ENCODE data around the gene SLC6A1.
"Not testable (repeated sequence)": the region's sequence is repeated elsewhere in the genome, so short reads cannot be mapped to it uniquely, and the experiment has no call there.

The SLC6A1 gene

DNA sequence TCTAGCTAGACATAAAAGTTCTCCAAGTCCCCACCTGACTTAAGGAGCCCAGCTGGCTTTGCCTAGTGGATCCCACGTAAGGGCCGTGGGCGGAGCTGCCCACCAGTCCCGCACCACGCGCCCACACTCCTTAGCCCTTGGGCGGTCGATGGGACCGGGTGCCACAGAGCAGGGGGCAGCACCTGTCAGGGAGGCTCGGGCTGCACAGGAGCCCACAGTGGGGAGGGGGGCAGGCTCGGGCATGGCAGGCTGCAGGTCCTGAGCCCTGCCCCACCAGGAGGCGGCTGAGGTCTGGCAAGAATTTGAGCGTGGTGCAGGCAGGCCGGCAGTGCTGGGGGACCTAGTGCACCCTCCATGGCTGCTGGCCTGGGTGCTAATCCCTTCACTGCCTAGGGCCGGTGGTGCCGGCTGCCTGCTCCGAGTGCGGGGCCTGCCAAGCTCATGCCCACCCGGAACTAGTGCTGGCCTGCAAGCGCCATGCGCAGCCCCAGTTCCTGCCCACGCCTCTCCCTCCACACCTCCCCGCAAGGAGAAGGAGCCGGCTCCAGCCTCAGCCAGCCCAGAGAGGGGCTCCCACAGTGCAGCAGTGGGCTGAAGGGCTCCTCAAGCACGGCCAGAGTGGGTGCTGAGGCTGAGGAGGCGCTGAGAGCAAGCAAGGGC lies 78.7 kb downstream of the SLC6A1 start:
- H3K27ac ChIP-seq: no peak overlapping the region
- no peak for TF ChIP-seq CTCF (conservative IDR thresholded peaks at IDR 0.05)

GRCh38 chr3:11072631-11073030 lies 80.1 kb downstream of the SLC6A1 start:
- no peak overlapping the region for H3K27ac ChIP-seq
- no peak for TF ChIP-seq CTCF (conservative IDR thresholded peaks at IDR 0.05)

- no peak for TF ChIP-seq CTCF (conservative IDR thresholded peaks at IDR 0.05)
- no peak overlapping the region for H3K27ac ChIP-seq
These were observed 81.5 kb downstream of the SLC6A1 start for GRCh38 chr3:11074011-11074410.

DNA sequence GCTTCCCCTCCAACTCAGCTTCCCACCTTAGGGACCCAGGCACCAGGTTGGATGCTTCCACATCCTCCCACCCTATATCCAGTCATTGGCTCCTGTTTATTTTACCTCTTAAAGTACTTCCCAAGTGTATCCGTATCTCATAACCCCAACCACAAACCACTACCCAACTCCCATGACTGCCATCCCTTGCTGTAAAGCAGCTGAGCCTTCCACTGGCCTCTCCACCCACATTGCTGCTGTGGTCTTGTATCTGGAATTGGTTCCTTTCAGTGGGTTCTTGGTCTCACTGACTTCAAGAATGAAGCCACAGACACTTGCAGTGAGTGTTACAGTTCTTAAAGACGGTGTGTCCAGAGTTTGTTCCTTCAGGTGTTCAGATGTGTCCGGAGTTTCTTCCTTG lies 81.9 kb downstream of the SLC6A1 start:
- H3K27ac ChIP-seq: no peak overlapping the region
- TF ChIP-seq CTCF (conservative IDR thresholded peaks at IDR 0.05): no peak

DNA sequence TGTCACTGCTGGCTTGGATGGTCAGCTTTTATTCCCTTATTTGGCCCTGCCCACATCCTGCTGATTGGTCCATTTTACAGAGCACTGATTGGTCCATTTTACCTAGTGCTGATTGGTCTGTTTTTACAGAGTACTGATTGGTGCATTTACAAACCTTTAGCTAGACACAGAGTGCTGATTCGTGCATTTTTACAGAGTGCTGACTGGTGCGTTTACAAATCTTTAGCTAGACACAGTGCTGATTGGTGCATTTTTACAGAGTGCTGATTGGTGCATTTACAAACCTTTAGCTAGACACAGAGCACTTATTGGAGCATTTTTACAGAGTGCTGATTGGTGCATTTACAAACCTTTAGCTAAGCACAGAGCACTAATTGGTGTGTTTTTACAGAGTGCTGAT lies 82.6 kb downstream of the SLC6A1 start:
- not testable (repeated sequence) for H3K27ac ChIP-seq

- TF ChIP-seq CTCF (conservative IDR thresholded peaks at IDR 0.05): no peak
- no peak overlapping the region for H3K27ac ChIP-seq
These were observed 84.2 kb downstream of the SLC6A1 start for GRCh38 chr3:11076711-11077110.

DNA sequence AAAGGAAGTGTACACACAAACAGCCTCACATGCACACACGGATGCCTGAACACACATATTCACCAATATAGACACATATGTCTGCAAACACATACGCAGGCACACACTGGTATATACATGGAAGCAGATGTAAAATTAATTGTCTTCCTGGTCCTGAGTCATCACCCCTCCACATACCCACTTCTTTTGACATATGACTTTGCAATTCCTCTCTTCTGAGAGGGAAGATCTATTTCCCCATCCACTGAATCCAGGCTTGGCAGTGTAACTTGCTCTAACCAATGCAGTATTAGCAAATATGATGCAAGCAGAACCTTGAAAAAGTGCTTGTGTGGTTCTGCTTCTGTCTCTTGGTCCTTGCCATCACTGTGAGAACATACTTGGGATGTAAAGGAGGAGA lies 84.9 kb downstream of the SLC6A1 start:
- no peak for TF ChIP-seq CTCF (conservative IDR thresholded peaks at IDR 0.05)
- H3K27ac ChIP-seq: no peak overlapping the region

GRCh38 chr3:11078826-11079515 lies 86.4 kb downstream of the SLC6A1 start:
- no peak overlapping the region for H3K27ac ChIP-seq
- no peak for TF ChIP-seq CTCF (conservative IDR thresholded peaks at IDR 0.05)

All from VCaP (cell line).